HG03575 (cell line): ENCODE results near the gene PNPLA7.
"Not testable (repeated sequence)": the region's sequence is repeated elsewhere in the genome, so short reads cannot be mapped to it uniquely, and the experiment has no call there.

Source experiments
- ATAC-seq: cut with Tn5 transposase; IDR thresholded peaks from one replicate; pipeline ENCODE4 v1.9.1; 2021; ENCODE audit not compliant: unreplicated experiment, insufficient number of reproducible peaks, low FRiP score; ENCODE audit errors: extremely low read depth

PNPLA7 gene

DNA sequence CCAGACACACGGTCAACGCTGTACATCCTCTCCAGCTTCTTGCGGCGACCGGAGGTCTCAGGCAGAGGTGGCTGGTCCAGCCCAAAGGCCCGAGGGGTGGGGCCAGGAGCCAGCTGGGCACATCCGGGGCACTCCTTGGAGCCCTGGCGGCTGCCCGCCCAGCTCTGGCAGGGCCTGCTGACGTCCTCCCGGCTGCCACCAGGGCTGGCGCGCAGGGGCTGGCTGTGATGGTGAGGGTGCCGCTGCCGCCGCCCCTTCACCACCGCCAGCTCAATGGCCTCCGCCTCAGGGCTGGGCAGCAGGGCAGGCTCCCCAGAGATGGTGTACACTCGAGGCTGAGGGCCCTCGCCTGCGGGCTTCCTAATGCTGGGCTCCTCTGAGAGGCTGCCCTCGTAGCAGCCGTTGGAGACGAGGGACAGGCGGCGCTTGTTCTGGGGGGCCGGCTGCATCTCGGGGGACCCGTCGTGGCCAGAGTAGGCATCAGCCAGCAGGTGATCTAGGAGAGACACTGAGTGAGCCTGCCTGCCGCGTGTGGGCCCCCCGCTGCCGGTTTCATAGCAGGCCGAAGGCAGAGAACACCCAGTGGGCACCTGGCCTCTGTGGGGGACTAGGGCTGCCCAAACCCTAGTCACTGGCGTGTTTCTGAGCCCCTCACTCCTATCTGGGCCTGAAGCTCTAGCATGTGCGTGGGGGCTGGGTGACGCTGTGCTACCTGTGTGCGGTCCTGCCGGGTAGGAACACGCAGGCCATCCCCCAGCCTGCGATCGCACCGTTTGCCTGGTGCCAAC is 92.6 kb downstream of the PNPLA7 start:
- ATAC-seq: no peak

DNA sequence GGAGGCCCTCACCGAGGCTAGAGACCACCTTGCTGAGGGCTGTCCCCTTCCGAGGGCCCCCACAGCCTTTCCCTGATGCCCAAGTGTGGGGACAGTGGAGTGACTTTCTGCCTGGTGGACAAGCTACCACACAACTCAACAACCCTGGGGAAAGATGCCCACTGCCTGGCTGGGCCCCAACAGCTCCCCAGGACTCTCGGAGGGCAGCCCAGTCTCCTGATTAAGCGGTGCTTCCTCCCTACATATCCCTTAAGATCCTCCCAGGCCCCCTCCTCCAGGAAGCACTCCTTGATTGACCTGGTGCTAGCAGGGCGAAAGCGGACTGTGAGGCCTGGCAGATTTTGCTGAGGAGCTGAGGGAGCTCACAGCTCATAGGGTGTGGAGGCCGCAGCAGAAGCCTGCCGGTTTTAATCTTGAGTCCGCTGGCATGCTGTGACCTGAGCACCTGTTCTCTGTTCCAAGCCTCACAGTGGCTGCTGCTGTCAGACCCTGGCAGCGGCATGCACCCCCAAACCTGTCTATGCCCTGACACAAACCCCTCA is 93.3 kb downstream of the PNPLA7 start:
- no peak for ATAC-seq

DNA sequence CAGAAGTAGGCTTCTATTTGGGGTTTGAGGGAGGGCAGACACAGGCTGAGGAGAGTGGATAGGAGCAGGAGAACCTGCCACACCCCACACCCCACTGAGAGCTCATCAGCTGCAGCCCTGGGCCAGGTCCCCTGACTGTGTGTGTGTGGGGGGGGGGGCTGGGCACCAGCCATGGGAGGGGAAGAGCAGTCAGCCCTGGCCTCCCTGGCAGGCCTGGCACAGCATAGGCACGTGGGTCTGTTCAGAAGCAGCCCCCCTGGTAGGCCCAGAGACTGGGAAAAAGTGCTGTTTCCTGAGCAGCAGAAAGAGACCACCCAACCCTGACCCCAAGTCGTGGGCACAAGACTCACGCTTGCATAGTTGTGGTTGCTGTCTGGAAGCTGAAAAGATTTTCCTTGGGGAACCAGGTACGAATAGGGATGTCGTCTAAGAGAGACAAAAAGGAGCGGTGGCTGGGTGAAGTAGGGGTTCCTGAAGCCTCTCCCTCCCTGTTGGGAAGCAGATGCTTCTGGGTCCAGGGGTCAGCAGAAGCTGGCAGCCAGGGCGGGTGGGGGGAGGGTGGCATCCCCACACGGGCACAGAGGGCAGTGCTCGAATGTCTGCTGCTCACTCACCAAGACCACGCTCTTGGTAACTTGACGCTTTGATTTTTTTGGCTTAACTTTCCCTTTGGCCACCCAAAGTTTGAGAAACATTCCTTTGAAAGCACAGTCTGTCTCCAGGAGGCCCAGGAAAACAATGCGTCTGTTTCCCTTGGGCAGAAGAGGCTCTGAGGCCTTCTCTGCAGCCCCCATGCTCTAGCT is 93.9 kb downstream of the PNPLA7 start:
- ATAC-seq: no peak

DNA sequence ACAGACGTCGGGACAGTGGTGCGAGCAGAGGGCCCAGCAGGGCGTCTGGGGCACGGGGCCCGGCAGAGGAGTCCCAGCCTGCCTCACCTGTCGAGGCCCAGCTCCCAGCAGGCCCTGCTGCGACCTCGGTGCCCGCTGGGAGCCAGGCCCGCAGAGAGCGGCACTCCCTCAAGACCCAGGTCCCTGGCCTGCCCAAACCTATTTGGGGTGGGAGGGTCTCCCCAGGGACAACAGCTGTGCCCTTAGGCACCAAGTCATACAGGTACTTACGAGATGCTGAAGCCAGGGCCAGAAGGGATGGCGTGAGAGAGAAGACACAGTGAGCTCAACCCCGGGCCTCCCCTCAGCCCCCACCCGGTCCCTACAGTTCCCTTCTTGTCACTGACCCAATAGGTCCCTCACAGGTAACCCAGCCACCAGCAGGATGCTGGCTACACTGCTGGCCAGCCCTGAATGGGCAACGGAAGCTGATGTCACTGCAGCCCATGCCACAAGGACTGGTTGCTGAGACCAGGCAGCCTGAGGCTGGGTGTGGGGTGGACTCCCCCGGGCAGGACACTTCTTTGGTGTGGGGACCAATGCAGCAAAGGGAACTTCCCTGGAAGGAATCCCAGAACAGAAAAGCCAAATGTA is 94.7 kb downstream of the PNPLA7 start:
- ATAC-seq: no peak

DNA sequence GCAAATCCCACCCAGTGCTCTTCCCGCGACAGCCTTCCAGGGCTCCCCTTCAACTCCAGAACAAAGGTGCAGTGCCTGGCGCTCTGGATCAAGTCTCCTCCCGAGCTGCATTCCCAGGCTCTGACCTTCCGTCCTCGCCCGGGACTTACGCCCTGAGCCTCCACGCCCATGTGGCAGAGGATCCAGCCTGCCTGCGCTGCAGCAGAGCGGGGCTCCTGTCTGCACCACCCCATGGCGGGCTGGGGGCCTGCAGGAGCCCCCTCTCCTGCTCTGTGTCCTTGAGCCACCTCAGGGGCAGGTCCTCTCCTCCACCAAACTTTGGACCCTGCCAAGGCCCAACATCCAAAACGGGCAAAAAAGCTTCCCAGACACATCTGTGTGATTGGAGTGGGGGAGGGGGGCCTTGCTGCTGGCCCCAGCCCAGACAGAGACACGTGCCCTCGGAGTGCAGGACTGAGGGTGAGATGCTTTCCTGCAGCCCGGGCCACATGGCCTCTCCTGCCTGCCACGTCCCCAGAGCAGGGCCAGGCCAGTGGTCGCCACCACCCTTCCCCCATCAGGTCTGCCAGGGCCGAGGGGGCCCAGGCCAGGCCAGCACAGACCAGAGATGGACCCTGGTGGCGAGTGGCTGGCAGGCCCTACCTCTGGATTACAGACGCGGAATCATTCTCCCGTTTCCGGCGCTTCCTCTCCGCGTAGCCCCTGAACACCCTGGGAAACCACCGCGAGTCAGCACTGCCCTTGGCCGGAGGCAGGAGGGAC is 95.4 kb downstream of the PNPLA7 start:
- no peak for ATAC-seq

DNA sequence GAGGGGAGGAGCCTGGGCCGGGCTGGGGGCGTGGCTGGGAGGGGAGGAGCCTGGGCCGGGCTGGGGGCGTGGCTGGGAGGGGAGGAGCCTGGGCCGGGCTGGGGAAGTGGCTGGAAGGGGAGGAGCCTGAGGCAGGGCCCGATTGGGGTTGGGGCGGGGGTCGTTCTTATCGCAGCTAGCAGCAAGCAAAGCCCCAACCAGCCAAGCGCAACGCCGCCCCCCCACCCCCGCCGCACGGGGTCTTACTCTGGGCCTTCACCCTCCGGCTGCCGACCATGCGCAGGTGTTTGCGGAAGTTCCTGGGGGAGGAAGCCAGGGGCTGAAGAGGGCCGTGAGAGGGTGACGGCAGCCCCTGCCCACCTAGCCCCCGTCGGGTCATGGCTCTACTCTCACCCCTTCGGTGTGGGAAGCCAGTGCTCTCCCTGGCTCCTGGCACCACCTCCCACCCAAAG is 96.0 kb downstream of the PNPLA7 start:
- no peak for ATAC-seq

DNA sequence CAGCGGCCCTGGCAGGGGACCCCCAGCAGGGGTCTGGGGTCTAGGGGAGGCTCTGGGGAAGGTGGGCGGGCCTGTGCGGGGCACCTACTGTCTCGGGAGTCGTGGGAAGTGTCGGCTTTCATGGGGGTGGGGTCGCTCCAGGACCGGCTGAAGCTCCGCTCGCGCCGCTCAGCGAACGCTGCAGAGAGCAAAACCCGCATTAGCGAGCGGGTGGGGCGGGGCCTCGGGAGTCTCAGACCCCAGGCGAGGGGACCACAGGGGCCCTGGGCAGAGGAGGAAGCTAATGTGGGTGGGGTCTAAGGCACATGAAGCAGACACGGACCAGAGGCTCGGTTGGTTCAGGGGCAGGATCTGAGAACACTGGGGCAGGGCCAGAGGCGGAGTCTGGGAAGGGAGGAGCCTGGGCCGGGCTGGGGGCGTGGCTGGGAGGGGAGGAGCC is 96.5 kb downstream of the PNPLA7 start:
- ATAC-seq: no peak

DNA sequence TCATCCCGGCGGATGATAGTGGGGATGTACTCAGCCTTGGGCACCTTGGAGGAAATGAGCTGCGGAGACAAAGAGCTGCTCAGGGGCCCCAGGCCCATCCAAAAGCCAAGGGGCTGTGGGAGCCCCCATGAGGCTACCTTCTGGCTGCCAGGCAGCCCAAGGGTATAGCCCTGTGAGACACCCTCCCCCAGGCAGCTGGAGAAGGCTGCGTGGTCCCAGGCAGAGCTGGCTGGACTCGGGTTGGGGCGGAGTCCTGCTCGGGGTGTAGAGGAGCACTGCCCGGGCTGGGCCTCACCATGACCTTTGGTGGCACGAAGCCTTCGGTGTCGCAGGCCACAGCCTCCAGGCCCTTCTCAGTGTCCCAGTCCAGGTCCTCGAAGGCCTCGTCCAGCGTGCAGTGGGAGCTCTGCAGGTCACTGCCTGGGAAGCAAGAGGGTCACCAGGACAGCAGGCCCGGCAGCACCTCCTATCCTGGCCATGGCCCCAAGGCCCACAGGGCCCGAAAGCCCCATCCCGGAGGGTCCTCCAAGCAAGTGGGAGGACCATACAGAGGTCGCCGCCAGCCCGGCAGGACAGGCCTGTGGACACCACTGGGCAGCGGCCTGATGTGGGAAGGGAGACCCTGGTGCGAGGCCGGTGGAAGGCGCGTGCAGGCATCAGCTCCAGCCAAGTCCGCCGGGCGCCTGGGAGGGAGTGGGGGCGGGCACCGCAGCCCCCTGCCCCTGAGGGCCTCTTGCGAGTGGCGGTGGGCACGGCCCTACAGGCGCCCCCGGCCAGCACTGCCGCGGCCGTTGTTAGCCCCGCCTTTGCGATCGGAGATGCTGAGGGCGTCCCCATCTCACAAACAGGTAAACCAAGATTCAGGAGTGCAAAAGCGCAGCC is 97.2 kb downstream of the PNPLA7 start:
- ATAC-seq: no peak

DNA sequence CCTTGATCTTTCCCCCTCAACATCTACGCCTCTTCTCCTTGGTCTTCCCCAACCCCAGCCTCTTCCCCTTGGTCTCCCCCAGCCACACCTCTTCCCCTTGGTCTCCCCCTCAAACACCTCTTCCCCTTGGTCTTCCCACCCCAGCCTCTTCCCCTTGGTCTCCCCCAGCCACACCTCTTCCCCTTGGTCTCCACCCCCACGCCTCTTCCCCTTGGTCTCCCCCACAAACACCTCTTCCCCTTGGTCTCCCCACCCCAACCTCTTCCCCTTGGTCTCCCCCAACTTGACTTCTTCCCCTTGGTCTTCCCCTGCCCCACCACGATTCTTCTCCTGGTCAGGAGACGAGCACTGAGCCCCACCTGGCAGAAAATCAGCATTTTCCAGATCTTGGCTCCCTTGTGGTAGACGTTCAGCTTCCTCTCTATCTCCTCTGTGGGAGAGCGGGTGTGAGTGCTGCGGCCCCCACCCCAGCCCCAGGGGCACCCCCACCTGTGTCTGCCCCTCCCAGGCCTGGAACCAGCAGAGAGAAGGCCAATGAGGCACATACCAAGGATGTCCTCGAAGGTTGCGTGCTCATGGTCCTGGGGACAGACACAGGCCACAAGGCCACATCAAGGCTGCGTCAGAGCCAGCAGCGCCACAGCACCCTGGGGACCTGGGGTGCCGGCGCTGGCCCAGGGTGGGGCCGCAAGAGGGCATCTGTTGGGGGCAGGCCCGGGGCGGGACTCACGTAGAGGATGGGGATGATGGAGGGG is 98.0 kb downstream of the PNPLA7 start:
- ATAC-seq: no peak

DNA sequence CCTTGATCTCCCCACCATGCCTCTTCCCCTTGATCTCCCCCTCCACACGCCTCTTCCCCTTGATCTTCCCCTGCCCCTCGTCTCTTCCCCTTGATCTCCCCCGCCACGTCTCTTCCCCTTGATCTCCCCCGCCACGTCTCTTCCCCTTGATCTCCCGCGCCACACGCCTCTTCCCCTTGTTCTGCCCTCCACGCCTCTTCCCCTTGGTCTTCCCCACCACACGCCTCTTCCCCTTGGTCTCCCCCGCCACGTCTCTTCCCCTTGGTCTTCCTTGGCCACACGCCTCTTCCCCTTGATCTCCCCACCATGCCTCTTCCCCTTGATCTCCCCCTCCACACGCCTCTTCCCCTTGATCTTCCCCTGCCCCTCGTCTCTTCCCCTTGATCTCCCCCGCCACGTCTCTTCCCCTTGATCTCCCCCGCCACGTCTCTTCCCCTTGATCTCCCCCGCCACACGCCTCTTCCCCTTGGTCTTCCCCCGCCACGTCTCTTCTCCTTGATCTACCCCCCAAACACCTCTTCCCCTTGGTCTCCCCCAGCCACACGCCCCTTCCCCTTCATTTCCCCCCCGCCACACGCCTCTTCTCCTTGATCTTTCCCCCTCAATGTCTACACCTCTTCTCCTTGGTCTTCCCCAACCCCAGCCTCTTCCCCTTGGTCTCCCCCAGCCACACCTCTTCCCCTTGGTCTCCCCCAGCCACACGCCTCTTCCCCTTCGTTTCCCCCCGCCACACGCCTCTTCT is 98.8 kb downstream of the PNPLA7 start:
- not testable (repeated sequence) for ATAC-seq

DNA sequence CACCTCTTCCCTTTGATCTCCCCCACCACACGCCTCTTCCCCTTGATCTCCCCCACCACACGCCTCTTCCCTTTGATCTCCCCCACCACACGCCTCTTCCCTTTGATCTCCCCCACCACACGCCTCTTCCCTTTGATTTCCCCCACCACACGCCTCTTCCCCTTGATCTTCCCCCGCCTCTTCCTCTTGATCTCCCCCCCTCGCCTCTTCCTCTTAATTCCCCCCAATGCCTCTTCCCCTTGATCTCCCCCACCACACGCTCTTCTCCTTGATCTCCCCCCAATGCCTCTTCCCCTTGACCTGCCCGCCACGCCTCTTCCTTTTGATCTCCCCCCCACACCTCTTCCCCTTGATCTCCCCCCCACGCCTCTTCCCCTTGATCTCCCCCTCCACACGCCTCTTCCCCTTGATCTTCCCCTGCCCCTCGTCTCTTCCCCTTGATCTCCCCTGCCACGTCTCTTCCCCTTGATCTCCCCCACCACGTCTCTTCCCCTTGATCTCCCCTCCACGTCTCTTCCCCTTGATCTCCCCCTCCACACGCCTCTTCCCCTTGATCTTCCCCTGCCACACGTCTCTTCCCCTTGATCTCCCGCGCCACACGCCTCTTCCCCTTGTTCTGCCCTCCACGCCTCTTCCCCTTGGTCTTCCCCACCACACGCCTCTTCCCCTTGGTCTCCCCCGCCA is 99.5 kb downstream of the PNPLA7 start:
- ATAC-seq: not testable (repeated sequence)

DNA sequence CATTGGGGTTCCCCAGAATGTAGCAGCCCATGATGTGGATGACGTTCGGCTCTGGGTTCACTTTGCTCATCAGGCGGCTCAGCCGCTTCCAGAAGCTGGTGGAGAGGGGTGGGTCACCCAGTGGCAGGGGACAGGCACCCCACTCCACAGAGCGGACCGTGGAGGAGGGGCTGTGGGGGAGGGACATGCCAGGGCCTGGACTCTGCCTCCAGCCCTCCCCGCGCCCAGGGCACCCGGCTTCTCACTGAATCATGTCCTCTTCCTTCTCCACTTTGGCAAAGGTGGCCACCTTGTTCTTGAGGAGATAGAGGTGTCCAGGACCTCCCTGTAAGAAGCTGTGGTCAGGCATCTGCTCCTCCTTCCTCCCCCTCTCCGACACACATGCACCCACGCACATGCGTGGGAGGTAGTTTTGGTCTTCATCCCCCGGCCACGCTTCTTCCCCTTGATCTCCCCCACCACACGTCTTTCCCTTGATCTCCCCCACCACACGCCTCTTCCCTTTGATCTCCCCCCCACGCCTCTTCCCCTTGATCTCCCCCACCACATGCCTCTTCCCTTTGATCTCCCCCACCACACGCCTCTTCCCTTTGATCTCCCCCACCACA is 100.2 kb downstream of the PNPLA7 start:
- no peak for ATAC-seq

DNA sequence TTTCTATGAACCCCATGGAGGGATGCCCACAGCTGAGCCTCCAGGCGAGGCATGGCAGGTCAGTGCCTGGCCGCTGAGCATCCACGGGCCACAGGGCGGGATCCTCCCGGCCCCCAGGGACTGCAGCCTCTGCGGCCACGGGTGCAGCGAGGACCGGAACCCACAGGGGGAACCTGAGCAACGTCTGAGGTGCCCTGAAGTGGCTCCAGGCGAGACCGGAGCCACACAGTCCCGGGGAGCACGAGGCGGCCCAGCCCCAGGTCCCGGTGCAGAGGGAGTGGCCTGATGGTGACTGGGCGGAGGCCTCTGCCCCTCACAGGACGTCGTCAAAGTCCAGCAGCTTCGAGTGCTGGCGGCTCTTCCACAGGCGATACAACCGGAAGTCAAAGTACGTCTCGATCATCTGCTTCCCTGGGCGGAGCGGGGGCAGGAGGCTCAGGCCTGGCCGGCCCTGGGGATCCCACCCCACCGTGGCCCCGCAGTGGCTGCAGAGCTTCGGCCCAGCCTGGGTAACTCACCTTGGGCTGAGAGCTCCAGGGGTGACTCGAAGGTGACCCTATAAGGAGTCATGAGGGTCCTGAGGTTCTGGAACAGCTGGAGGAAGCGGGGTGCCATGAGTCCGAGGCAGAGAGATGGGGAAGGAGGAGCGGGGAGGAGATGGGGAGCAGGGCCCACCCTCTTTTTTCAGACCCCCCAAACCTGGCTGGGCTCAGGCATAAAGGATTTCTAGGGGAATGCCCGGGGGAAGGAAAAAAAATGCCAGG is 100.9 kb downstream of the PNPLA7 start:
- no peak for ATAC-seq

DNA sequence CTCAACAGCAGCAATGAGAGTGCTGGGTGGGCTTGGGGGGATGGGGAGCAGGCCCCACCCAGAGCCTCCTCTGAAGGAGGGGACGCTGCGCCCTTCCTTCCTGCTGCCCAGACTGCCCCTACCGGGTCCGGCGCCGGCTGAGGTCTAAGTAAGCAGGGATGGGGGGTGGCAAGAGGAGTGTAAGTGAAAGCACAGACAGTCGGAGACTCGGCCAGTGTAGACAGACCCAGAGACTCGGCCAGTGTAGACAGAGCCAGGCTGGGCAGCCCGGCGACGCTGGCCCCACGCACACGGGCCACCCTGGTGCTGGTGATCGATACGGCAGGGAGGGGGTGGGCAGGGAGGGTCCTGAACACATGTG is 101.6 kb downstream of the PNPLA7 start:
- ATAC-seq: no peak
